Measurements from ENCODE around the gene SCAI.
"Not testable (repeated sequence)": the region's sequence is repeated elsewhere in the genome, so short reads cannot be mapped to it uniquely, and the experiment has no call there.

SCAI gene

DNA sequence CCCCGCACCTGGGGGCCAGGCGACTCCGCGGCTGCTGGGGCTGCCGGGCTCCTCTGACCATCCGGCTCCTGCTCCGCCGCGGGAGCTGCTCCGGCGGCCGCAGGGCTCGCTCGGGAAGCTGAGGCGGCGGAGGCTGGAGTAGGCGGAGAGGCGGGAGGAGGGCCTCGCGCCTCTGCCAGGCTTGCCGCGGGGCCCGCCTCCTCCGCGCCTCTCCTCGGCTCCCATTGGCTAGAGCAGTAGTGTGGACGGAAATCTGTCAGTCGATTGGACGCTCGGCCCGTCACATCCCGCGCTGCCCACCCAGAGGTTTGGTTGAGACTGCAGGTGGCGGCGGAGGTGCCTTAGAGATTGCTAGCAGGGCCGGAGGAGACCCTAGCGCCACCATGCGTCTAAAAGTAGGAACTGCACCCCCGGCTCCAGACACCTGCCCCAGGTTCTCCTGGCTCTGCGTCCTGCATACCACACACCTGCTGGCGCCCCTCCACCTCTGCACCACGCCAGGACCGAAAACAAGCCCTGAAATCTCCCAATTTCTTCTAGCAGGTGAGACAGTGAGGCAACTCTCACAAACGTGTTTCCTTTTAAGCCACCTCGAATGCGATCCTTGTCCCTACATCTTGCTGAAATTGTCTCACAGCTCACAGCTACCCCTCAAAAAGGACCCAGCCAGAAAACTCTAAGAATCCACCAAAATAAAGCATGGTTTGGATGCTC is at the start of gene SCAI:
SCAI (minus strand) TSS at position 152 of the 714 bp plus-strand sequence; CDS start at position 61, 91 bp downstream.
- peak; percentile 99 for DNase-seq

DNA sequence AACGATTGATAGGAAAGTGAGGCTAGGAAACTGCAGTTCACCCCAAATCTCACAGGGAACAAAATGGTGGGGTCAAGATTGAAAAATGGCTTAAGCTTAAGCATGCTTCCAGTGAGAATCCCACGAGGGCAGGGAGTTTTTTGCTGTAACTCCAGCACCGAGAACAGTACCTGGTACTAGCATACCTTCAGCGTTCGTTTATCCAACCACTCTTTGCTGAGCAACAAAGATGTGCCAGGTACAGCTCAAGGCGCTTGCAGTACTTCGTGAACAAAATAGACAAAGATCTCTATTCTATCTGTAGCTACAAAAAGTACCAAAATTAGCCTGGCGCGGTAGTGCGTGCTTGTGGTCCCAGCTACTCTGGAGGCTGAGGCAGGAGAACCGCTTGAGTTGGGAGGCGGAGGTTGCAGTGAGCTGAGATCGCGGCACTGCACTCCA is 47.1 kb upstream of the SCAI start:
- peak; percentile 18 for DNase-seq

DNA sequence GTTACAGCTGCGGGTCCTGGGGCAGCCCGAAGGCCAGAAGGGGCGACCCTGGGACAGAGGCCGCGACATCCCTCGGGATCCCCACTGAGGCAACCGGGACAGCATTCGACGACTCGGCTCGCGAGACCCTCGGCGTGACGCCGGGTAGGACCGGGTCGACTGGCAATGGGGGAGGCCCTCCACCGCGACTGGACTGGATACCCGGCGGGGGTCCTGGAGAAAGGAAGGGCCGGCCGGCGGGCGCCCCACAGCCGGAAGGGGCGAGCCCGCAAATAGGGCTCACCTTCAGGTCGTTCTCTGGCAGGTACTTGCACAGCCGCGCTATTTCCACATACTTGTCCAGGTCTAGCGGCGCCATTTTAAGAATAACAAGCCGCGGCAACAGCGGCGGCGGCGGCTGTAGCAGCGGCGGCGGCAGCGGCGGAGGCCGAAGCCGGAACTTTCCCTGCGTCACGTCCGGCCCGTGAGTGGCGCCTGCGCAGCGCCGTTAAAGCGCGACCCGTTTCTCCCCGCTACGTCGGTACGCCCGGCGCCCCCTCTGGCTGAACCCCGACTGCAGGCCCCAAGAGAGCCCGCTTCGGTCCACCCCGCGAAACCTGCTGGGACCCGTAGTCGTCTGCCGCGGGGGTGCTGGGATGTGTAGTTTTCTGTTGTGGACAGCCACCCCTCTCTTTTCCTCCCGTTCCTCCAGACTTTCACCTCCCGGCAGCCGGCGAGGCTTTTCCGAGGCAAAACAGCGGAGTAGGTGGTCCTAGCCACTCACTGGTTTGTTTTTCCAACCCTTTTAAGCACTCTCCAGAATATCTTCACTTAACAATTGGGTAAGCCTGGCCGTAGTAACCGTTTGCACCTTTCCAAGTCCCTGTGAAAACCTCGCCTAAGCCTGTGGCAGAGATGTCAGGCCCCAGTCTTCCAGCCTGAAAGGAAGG is 46.3 kb upstream of the SCAI start, which contains the start of gene PPP6C:
PPP6C (minus strand) TSS at position 443 of the 929 bp plus-strand sequence; CDS start at position 358, 85 bp downstream.
- peak; percentile 97 for DNase-seq

DNA sequence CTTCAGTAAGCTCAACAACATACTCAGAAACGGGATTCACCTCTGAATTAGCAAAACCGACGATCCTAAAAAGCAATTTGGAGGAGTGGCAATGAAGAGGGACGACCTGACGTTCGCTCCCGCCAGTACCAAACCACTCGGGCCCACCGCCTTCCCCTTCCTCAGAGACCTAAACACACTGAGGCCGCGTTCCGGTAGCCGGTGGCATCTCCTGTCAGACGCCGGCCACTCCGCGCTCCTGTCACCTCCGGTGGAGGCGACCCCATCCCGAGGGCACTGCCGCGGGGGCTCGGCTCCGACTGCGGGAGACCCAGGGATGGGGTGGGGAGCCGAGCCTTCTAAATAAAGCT is 45.7 kb upstream of the SCAI start:
- DNase-seq: peak; percentile 44

DNA sequence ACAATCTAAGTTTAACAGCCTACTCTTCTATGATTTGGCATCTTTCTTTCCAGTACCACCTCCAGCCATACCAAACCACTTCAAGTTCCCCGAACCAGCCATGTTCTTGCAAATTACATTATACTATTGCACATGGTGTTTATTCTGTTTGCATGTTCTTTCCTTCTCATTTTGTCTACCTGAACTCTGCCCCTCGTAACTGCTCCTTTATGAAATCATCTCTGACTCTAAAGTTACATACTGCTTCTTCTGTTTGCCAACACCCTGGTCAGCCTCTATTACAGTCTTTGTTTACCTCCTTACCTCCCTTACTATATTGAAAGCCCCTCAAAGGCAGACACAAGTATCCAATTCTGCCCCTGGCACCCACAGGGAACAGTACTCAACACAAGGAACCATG is 40.2 kb upstream of the SCAI start:
- no peak for DNase-seq

DNA sequence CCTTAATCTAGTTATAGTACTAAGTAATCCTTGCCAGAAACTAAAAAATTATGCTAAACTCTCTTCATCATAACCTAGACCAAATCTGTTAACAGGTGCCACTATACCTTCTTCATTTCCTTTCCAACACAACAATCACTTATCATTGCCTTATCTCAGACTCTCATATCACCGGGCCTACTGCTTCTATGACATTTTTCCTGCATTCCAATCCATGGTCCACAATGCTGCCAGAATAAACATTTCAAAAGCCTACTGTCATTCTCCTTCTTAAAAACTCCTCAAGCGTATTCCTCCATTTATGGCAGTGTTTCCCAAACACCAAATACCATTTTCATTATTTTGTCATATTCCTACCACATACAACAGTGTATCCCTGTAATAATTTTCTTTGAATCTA is 39.7 kb upstream of the SCAI start:
- no peak for DNase-seq

DNA sequence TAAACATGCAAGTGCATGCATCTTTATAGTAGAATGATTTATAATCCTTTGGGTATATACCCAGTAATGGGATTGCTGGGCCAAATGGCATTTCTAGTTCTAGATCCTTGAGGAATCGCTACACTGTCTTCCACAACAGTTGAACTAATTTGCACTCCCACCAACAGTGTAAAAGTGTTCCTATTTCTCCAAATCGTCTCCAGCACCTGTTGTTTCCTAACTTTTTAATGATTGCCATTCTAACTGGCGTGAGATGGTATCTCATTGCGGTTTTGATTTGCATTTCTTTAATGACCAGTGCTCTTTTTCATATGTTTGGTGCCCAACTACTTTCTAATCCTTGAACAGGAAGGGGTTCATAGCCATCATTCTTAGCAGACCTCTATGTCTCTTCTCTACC is 38.4 kb upstream of the SCAI start:
- DNase-seq: not testable (repeated sequence)

DNA sequence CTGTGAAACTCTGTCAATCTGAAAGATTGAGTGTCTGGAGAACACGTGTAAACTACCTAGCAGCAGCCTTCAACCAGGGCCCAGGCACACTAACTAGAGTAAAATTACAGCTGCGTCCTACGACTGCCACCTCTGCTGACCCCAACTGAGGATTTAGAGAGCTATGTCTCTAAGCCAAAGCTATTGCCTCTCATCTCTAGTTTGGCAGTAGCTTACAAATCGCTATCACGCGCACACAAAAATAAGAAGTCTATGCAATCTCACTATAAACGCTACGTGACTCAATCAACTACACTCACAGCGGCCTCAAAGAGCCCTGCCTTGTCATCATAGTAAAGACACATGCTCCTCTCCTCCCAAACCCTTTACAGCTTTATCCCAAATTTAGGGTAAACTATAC is 37.5 kb upstream of the SCAI start:
- DNase-seq: no peak

DNA sequence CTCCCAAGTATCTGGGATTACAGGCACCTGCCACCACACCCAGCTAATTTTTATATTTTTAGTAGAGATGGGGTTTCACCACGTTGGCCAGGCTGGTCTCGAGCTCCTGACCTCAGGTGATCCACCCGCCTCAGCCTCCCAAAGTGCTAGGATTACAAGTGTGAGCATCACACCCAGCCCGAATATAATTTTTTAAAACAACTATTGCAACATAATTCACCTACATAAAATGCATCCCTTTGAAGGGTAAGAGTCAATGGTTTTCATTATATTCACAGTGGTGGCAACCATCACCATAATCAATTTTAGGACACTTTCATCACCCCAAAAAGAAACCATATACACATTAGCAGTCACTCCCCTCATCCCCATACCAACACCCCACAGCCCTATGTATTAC is 36.4 kb upstream of the SCAI start:
- DNase-seq: not testable (repeated sequence)

DNA sequence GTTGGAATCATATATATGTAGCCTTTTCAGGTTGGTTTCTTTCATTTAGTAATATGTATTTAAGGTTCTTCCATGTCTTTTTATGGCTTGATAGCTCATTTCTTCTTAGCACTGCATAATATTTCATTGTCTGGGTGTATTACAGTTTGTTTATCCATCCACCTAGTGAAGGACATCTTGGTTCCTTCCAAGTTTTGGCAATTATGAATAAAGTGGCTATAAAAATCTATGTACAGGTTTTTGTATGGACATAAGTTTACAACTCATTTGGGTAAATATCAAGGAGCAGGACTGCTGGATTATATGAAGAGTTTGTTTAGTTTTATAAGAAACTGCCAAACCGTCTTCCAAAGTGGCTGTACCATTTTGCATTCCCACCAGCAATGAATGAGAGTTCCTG is 34.6 kb upstream of the SCAI start:
- DNase-seq: no peak

DNA sequence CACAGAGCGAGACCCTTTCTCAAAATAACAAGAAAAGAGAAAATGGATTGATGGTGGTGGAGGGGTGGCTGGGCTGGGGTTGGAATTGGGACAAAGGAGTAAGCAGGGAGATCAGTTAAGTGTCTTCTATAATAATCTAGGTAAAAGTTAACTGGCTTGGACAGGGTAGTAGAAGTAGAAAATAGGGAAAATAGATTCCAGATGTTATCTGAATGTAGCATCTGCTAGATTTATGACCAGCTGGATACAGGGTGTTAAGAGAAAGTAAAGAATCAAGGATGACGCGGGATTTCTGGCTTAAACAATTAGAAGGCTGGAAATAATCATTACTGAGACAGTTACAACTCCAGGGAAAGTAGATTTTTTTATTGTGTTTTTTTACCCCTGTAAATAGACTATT is 33.3 kb upstream of the SCAI start:
- DNase-seq: no peak

DNA sequence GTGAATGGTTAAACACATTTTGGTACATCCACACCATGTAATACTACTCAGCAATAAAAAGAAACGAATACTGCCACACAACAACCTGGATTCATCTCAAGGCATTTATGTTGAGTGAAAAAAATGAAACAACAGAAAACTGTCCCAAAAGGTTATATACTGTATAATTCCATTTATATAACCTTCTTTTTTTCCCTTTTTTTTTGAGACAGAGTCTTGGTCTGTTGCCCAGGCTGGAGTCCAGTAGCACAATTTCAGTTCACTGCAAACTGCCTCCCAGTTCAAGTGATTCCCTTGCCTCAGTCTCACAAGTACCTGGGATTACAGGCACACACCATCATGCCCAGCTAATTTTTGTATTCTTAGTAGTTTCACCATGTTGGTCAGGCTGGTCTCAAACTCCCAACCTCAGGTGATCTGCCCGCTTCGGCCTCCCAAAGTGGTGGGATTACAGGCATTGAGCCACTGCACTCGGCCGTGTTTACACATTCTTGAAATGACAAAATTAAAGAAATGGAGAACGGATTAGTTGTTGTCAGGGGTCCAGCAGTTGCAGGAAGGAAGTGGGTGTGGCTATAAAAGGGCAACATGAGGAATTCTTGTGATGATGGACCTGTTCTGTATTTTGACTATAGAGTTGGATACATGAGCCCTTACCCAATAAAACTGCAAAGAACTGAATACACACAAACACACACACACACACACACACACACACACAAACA is 28.9 kb upstream of the SCAI start:
- no peak for DNase-seq

DNA sequence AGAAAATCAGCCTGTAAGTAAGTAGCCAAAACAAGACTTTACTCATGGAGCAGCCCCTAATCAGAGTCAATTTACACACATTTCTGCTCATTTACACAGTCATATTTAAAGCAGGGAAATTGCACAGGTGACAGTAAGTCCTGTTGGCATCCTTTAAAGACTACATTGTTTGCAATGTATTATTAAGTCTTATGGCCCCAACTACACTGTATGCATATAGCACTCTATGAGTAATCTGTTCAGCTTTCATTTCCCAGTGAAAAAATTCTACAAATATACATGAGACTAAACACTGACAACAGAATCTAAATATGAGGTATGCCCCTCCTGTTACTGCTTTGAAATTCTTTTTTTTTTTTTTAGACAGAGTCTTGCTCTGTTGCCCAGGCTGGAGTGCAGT is 26.6 kb upstream of the SCAI start:
- no peak for DNase-seq

DNA sequence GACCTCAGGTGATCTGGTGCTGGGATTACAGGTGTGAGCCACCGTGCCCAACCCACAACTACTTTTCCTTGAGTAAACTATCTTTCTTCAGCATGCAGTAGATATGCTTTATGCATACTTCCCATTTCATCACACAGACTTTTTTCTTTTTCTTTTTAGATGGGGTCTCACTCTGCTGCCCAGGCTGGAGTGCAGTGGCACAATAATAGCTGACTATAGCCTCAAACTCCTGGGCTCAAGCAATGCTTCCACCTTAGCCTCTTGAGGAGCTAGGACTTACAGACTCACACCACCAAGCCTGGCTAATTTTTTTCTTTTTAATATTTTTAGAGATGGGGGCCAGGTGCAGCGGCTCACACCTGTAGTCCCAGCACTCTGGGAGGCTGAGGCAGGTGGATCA is 23.4 kb upstream of the SCAI start:
- no peak for DNase-seq

DNA sequence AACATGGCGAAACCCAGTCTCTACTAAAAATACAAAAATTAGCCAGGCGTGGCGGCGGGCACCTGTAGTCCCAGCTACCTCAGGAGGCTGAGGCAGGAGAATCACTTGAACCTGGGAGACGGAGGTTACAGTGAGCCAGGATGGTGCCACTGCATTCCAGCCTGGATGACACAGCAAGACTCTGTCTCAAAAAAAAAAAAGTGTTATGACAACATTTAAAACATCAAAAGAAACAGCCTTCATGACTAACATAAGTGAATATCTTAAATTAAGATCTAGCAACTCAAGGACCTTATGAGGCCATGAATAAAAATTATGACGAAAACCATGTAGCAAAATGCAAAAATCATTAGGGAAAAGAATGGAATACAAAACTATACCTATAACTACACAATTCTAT is 19.6 kb upstream of the SCAI start:
- not testable (repeated sequence) for DNase-seq

DNA sequence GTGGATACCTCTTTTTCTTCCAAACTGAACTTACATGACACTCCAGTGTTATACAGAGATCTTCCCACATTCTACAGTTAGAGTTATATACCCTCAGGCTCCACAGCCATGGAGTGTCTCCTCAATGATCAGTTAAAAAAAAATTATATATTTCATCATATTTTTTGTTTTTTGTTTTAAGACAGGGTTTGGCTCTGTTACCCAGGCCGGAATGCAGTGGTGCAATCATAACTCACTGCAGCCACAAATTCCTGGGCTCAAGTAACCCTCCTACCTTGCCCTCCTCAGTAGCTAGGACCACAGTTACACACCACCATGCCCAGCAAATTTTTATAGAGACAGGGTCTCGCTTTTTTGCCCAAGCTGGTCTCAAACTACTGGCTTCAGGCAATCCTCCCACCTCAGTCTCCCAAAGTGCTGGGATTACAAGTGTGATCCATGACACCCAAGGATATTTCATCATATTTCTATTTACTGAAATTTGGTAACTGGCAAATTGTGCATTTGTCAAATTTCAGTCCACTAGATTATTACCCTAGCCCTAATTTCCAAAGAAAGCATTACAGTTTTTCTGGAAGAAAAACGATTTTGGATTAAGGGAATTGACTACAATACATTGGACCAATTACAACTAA is 18.1 kb upstream of the SCAI start:
- DNase-seq: no peak

DNA sequence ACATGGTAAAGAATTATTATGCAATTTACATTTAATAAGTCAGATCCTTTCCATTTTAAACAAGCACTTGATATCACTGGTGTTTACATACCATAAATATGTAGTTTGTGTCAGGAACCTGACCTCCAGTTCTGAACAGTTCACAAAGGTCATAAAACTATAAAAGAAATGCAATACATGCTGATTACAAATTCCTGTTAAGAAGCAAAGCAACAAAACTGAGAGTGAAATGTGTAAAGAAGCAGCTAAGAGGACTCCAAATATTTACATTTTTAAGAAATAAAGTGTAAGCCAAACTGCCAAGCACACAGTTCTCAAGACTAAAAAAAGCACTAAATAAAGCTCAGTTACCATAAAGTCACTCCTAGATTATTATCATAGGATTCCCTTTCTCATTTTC is 17.4 kb upstream of the SCAI start:
- no peak for DNase-seq

DNA sequence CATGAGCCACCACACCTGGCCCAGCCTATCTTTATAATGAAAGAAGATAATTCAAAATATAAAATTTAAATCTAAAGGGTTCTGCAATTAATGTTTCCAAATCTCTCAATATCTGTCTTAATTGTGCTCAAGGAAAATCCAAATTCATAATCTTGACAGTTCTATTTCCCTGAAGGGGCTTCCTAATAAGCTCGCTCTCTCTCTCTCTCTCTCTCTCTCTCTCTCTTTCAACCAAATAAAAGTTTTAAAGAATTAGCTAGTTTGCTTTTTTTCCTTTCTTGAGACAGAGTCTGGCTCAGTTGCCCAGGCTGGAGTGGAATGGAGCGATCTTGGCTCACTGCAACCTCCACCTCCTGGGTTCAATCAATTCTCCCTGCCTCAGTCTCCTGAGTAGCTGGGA is 13.2 kb upstream of the SCAI start:
- DNase-seq: no peak

DNA sequence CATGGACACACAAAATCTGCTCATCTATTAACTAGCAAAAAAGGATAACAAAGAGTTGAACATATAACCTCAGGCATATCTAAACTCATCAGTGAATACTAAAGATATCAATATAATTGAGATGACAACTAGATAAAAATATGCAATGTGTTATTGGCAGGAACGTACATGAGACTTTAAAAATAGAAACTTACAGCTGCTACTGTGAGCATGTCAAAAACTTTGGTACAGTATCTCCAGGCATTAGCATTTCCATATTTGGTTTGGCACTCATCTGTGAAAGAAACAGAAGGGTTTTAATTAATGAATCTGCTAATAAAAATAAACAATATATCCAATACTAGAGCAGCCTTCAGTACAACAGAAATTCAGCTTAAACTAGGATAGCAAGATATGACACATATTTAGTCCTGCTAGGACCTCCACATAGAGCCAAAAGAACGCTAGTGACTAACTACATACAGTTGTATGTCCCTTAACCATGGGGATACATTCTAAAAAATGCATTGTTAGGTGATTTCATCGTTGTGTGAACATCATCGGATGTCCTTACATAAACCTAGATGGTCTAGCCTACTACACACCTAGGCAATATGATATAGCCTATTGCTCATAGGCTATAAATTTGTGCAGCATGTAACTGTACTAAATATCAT is 10.5 kb upstream of the SCAI start:
- no peak for DNase-seq

DNA sequence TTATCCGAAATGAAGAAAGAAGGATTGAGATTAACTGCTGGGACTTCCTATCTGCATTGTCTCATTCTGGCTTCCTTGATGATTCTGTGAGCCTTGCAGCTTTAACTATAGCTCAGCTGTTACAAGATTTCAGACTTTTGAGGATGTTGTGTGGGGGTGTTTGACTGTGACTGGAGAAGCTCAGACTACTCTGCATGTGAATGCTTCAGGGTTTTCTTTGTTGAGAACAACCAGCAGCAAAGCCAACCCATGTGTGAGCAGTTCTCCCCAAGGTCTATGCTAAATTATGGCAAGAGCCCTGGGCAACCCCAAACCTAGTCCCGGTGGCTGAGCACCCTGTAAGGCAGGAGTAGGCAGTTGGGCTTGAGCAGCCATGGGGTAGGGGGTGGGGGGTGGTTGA is 8.4 kb upstream of the SCAI start:
- no peak for DNase-seq

DNA sequence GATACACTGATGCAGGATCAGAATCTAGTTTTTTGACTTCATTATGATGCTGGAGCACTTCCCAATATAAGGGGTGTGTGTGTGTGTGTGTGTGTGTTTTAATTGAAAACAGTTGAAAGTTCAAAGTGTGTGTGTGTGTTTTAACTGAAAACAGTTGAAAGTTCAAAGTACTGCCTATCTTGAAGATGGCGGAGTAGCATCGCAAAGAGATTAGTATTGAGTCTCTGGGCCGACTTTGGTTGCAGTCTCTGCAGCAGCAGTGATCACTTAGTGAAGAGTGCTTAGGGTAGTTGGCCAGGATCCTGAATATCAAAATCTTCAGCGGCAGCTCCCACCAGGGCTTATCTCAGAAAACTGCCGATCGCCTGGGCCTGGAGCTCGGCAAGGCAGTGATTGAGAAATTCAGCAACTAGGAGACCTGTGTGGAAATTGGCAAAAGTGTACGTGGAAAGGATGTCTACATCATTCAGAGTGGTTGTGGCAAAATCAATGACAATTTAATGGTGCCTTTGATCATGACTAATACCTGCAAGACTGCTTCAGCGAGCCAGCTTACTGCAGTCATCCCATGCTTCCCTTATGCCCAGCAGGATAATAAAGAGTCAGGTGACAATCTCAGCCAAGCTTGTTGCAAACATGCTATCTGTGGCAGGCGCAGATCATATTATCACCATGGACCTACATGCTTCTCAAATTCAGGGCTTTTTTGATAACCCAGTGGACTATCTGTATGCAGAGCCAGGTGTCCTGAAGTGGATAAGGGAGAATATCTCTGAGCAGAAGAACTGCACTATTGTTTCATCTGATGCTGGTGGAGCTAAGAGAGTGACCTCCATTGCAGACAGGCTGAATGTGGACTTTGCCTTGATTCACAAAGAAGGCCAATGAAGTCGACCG is 7.3 kb upstream of the SCAI start:
- DNase-seq: no peak
